Endothelial cell of coronary artery (primary cell): Measurements from ENCODE around the gene PAGE1. TPM values are rescaled to one million over a fixed set of nuclear protein-coding genes. Genes with fewer than 3 reads are reported as not detected.

Experiments
- total RNA-seq: library from RNA; depleted of rRNA; stranded (reverse); fragments of >200 nt; gene quantifications from 2 replicates; pipeline ENCODE4 v1.2.3, GENCODE V29; 2014

Gene PAGE1
- total RNA-seq = not detected in 2 replicates

DNA sequence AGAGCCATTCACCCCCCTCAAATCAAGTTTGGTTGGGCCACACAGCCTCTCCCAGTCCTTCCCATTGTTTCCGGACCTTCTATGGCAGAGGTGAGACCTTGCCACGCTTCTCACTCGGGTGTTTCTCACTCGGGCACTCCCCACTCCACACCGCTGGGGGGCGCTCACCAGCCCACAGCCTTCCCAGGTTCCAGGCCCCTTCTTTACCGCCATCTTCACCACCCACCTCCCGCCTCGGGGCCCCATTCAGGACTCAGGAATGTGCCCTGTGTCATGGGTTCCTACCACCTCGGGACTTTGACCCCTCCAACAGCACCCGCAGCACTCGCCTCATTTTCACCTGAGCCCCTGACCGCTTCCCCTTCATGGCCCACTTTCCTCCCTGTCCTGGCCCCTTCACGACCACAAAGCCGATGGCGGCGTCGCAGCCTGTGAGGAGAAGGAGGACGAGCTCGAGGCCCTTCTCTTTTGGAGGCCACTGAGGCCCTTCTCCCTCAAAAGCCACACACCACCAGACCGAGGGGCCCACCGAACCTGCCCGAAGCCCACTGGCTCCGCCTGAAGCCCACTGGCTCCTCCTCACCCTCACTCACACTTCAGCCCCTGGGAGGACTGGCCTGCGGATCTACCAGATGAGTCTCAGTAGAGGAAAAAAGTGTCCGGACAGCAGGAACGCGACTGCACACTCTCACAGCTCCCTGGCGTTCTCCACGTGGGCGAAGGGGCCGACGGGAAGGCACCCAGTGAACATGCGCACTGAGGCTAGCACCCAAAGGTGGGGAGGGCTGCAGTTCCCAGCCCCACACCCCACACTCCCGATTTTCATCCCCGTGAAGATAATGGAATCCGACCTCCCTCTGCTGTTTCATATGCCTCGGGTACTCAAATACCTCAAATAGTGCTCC lies at the start of gene PAGE1:
Gene PAGE1 (minus strand): TSS at position 709 of the 905 bp plus-strand sequence. CDS start 1,214 bp downstream, outside the sequence.

Other genes starting within 250 kb of the PAGE1 start
- not detected in 2 replicates for gene GAGE12C, start 163.8 kb downstream of the PAGE1 start, total RNA-seq
- gene GAGE12D, start 154.3 kb downstream of the PAGE1 start, total RNA-seq = not detected in 2 replicates
- gene GAGE12E, start 144.7 kb downstream of the PAGE1 start, total RNA-seq = not detected in 2 replicates
- not detected in 2 replicates for gene GAGE12F, start 135.1 kb downstream of the PAGE1 start, total RNA-seq
- gene GAGE12G, start 125.6 kb downstream of the PAGE1 start, total RNA-seq = not detected in 2 replicates
- gene GAGE12H, start 116.0 kb downstream of the PAGE1 start, total RNA-seq = not detected in 2 replicates
- not detected in 2 replicates for gene GAGE2A, start 106.5 kb downstream of the PAGE1 start, total RNA-seq
- not detected in 2 replicates for gene GAGE1, start 97.0 kb downstream of the PAGE1 start, total RNA-seq
- not detected in 2 replicates for gene PAGE4, start 133.3 kb upstream of the PAGE1 start, total RNA-seq
- gene USP27X, start 183.5 kb upstream of the PAGE1 start, total RNA-seq = 2.4 and 2.7 TPM in 2 replicates
- 5.5 TPM in 2 replicates for gene CLCN5, start 226.6 kb upstream of the PAGE1 start, total RNA-seq